K562 (cell line): ENCODE results near the gene FLAD1. TPM values are rescaled to one million over a fixed set of nuclear protein-coding genes. Genes with fewer than 3 reads are reported as not detected.

Experiments
- ARID1B ChIP-seq: fragments of 450-650 bp; IDR thresholded peaks from 2 replicates; pipeline ENCODE4 v1.6.1; 2016; ENCODE audit warnings: antibody characterized with exemption, mild to moderate bottlenecking, inconsistent platforms
- E2F5 ChIP-seq: sonication (generic); formaldehyde crosslinking; IDR thresholded peaks from 2 replicates; pipeline ENCODE4 v1.8.0; 2022; ENCODE audit warnings: mild to moderate bottlenecking, missing genetic modification reagents
- FUS ChIP-seq: fragments of 200-400 bp; formaldehyde crosslinking; optimal IDR thresholded peaks from 2 replicates; pipeline ENCODE3; 2017; ENCODE audit warnings: low read depth, low read length
- MAX ChIP-seq: sonication (generic); formaldehyde crosslinking; IDR thresholded peaks from 2 replicates; pipeline ENCODE4 v1.9.0; 2022; ENCODE audit warnings: mild to moderate bottlenecking, missing genetic modification reagents
- MGA ChIP-seq: fragments of 450-650 bp; IDR thresholded peaks from 2 replicates; pipeline ENCODE4 v1.6.1; 2016; ENCODE audit warnings: mild to moderate bottlenecking, moderate library complexity
- NR3C1 ChIP-seq: sonication (generic); formaldehyde crosslinking; IDR thresholded peaks from 2 replicates; pipeline ENCODE4 v1.8.1; 2022; ENCODE audit warnings: missing genetic modification reagents
- PYGO2 ChIP-seq: fragments of 450-650 bp; IDR thresholded peaks from 2 replicates; pipeline ENCODE4 v1.6.1; 2016; ENCODE audit warnings: mild to moderate bottlenecking, missing genetic modification characterization, moderate library complexity, missing compliant biosample characterization
- SLC30A9 ChIP-seq: fragments of 250-450 bp; sonication (Bioruptor Pico); IDR thresholded peaks from 2 replicates; pipeline ENCODE4 v1.8.0; 2022; ENCODE audit warnings: mild to moderate bottlenecking, moderate library complexity
- YY1 ChIP-seq, 3 experiments: IDR thresholded peaks; 2 replicates each; pipeline ENCODE4 v1.6.1; 2011; ENCODE audit warnings: low read length in 2 of 3, mild to moderate bottlenecking in 2 of 3, moderate library complexity in 2 of 3, borderline replicate concordance in 1 of 3, control low read depth in 1 of 3, low read depth in 1 of 3; ENCODE audit not compliant: insufficient read depth in 3 of 3, insufficient replicate concordance in 2 of 3, control insufficient read depth in 1 of 3, insufficient read length in 1 of 3; ENCODE audit errors: extremely low read depth in 1 of 3
- ZMIZ1 ChIP-seq, 2 experiments: fragments of 150-350 bp in 1 of 2; IDR thresholded peaks; 2 replicates each; pipeline ENCODE4 v1.6.1; 2012 to 2016; ENCODE audit warnings: low read depth in 2 of 2, low read length in 2 of 2, mild to moderate bottlenecking in 1 of 2, moderate library complexity in 1 of 2
- polyA plus RNA-seq, 8 experiments: library from polyadenylated mRNA; depleted of rRNA in 4 of 8; stranded (reverse) in 5 of 8; unstranded in 3 of 8; fragments of >200 nt; fragmentation: Nextera tagmentation in 2 of 8; fragmentation: Illumina TruSeq in 1 of 8; extraction: Ambion mirVana in 2 of 8; extraction: Trizol in 1 of 8; gene quantifications; 2 replicates each; pipeline versions ENCODE4 v1.2.1 to v1.2.3, GENCODE V29; 2011 to 2014; ENCODE audit warnings: inconsistent platforms in 1 of 8, missing spikeins in 1 of 8
- total RNA-seq, 7 experiments: library from RNA; depleted of rRNA in 6 of 7; stranded (reverse); fragments of >200 nt in 6 of 7; fragmentation: Illumina TruSeq in 2 of 7; extraction: Trizol in 2 of 7; gene quantifications; 2 replicates each; pipeline versions ENCODE4 v1.2.1 to v1.2.3, GENCODE V29; 2011 to 2021; ENCODE audit warnings: low replicate concordance in 1 of 7

The FLAD1 gene
- total and polyA plus RNA-seq, 9 of the 15 experiments (the other 6 are each of a cell fraction or from before 2014, with no cell fraction given) = 24.9 to 85.8 (median 67.0) TPM

GRCh38 chr1:154936555-154937084 is 46.5 kb upstream of the FLAD1 start, which contains the start of gene PMVK (continued):
- TF ChIP-seq MGA (peak; percentile 100), FUS (no peak), SLC30A9 (CRISPR knock-in tag) (no peak), PYGO2 (tag) (no peak), ZMIZ1 (IDR thresholded peaks at IDR 0.05; ENCODE audit: low read depth in 2 of 2, low read length in 2 of 2) (peak in 1 of 2 experiments; percentile 14; a peak in 1 of 4 replicates), YY1 (IDR thresholded peaks at IDR 0.05; ENCODE audit: borderline replicate concordance in 1 of 3, control insufficient read depth in 1 of 3, extremely low read depth in 1 of 3, insufficient read depth in 3 of 3, insufficient read length in 1 of 3, insufficient replicate concordance in 2 of 3, low read depth in 1 of 3, low read length in 2 of 3) (peak in 2 of 3 experiments; percentile 67 to 75), ARID1B (peak; percentile 66), NR3C1 (peak; percentile 96), MAX (CRISPR knock-in tag) (peak; percentile 99), E2F5 (peak; percentile 99)
